ENCODE measurements around the gene SMTNL2. TPM values are rescaled to one million over a fixed set of nuclear protein-coding genes. Genes with fewer than 3 reads are reported as not detected.

The SMTNL2 gene
- total RNA-seq: under 1 TPM; 0.51 to 0.79 TPM
- polyA plus RNA-seq (2013, experiment 1 of 2): 2.5 TPM
- 3.0 TPM for polyA plus RNA-seq (2013, experiment 2 of 2)
- long read RNA-seq, experiment 1: 0 reads
- long read RNA-seq, experiment 2, partial matches to known transcripts: 1 of 2 reads
- long read RNA-seq, experiment 2, other reads (novel, unspliced or antisense): 0 of 2 reads
- long read RNA-seq, experiment 3, partial matches to known transcripts: 1 of 1 reads
- long read RNA-seq, experiment 3, other reads (novel, unspliced or antisense): 0 of 1 reads
- long read RNA-seq, experiment 4, partial matches to known transcripts: 0 of 1 reads
- long read RNA-seq, experiment 4, other reads (novel, unspliced or antisense): 1 of 1 reads

DNA sequence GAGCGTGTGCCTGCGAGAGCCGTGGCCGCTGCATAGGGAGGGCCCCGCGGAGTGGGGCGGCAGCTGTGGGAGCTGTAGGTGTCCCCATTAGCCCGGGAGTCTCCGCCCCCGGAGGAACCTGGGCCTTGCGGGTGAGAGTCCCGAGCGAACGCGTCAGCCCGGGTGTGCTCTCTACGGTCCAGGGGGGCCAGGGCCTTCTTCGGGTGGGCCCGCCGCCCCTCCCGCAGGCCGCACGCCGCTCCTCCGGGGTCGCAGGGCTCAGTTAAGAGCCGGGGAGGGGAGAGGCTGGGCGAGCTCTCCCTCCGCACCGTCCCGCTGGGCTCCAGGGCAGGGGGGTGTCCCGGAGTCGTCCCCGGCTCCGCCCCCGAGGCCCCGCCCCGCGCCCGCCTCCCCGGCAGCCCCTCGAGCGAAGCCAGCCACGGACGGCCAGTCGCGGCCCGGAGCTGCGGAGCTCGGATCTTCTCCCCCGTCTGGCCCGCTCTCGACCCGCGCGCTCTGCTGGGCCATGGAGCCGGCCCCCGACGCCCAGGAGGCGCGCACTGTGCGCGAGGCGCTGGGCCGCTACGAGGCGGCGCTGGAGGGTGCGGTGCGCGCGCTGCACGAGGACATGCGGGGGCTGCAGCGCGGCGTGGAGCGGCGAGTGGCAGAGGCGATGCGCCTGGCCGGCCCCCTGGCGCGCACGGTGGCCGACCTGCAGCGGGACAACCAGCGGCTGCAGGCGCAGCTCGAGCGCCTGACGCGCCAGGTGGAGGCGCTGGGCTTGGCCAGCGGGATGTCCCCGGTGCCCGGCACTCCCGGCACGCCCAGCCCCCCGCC is at the start of gene SMTNL2:
Gene SMTNL2 (plus strand): TSS at position 429 of the 816 bp plus-strand sequence. CDS start 77 bp downstream, at position 506.
- TF ChIP-seq, protein P1, sequence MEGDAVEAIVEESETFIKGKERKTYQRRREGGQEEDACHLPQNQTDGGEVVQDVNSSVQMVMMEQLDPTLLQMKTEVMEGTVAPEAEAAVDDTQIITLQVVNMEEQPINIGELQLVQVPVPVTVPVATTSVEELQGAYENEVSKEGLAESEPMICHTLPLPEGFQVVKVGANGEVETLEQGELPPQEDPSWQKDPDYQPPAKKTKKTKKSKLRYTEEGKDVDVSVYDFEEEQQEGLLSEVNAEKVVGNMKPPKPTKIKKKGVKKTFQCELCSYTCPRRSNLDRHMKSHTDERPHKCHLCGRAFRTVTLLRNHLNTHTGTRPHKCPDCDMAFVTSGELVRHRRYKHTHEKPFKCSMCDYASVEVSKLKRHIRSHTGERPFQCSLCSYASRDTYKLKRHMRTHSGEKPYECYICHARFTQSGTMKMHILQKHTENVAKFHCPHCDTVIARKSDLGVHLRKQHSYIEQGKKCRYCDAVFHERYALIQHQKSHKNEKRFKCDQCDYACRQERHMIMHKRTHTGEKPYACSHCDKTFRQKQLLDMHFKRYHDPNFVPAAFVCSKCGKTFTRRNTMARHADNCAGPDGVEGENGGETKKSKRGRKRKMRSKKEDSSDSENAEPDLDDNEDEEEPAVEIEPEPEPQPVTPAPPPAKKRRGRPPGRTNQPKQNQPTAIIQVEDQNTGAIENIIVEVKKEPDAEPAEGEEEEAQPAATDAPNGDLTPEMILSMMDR (conservative IDR thresholded peaks at IDR 0.05): no peak
- Histone ChIP-seq H3K4me1 (ENCODE audit: control insufficient read depth, insufficient read depth, low read length) (no peaks in the 10 kb centered on the region), H3K36me3 (ENCODE audit: control insufficient read depth, insufficient read depth, low read length) (no peaks in the 10 kb centered on the region), H3K27me3 (ENCODE audit: control insufficient read depth, insufficient read depth, low read length, poor library complexity, severe bottlenecking) (peaks cover 50% of the 10 kb centered on the region), H3K9ac (ENCODE audit: extremely low read depth, low read length, poor library complexity, severe bottlenecking) (no peak within 1 kb of the TSS), H3K9me3 (ENCODE audit: control insufficient read depth, low read length) (no peaks in the 10 kb centered on the region), H3K4me3 (ENCODE audit: low read length) (peak within 1 kb of the TSS; percentile 71), H3K27ac (ENCODE audit: low read depth, low read length) (no peak within 1 kb of the TSS)
- DNase-seq: peak; percentile 87
- H3K4me3 Mint-ChIP-seq: peak within 1 kb of the TSS; percentile 56
- H3K9me3 Mint-ChIP-seq: no peaks in the 10 kb centered on the region
- H3K36me3 Mint-ChIP-seq (ENCODE audit: low read depth): no peaks in the 10 kb centered on the region
- 0 to 1% methylated on average over 33 to 100 of the region's 100 CpGs for WGBS, 2 experiments (ENCODE audit: insufficient coverage in 1 of 2, insufficient read length in 1 of 2)
- H3K4me1 Mint-ChIP-seq: peaks cover 5% of the 10 kb centered on the region
- peaks cover 60% of the 10 kb centered on the region for H3K27me3 Mint-ChIP-seq (ENCODE audit: insufficient read depth)
- H3K27ac Mint-ChIP-seq: no peak within 1 kb of the TSS

DNA sequence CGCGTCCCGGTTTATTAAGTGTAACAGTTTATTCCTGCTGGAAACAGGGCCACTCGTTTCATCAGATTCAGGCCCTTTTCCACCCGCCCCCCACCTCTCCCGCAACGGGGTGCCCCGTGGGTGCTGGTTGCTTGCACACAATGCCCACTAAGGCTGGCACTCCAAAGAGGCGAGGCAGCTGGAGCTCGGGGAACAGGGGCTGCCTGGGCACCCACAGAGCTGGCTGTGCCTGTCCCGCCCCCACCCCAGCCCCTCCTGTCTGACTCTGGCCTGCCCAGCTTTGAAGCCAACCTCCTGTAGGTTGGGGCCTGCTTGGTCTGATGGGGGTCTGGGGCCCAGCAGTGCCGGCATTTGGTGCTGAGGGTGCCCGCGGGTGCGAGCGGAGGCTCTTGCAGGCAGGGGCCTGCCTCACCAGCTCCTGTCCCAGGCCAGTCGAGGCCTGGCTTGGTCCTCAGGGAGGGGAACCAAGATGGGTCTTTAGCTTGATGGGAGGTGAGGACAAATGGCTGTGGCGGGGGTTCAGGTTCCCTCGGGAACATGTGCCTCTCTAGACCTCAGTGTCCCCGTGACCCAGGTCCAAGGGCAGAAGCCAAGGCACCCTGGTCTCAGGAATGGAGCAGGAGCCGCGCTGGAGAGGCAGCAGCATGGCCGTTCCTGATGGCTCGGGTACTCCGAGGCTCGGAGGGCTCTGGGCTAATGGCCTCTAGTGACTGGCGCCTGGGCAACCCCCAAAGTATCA is 49.2 kb upstream of the SMTNL2 start:
- Histone ChIP-seq H3K9ac (ENCODE audit: extremely low read depth, low read length, poor library complexity, severe bottlenecking) (no peak overlapping the region), H3K4me1 (ENCODE audit: control insufficient read depth, insufficient read depth, low read length) (no peaks in the 10 kb centered on the region), H3K27me3 (ENCODE audit: control insufficient read depth, insufficient read depth, low read length, poor library complexity, severe bottlenecking) (no peaks in the 10 kb centered on the region), H3K36me3 (ENCODE audit: control insufficient read depth, insufficient read depth, low read length) (peaks cover 10% of the 10 kb centered on the region), H3K4me3 (ENCODE audit: low read length) (no peak overlapping the region), H3K9me3 (ENCODE audit: control insufficient read depth, low read length) (no peaks in the 10 kb centered on the region), H3K27ac (ENCODE audit: low read depth, low read length) (no peak overlapping the region)
- Mint-ChIP-seq H3K4me3 (no peak overlapping the region), H3K4me1 (peaks cover 5% of the 10 kb centered on the region), H3K27ac (no peak overlapping the region), H3K36me3 (ENCODE audit: low read depth) (peaks cover 7% of the 10 kb centered on the region), H3K9me3 (no peaks in the 10 kb centered on the region), H3K27me3 (ENCODE audit: insufficient read depth) (peaks cover 39% of the 10 kb centered on the region)
- DNase-seq: peak; percentile 75
- WGBS, 2 experiments (ENCODE audit: insufficient coverage in 1 of 2, insufficient read length in 1 of 2): 85 to 89% methylated on average over 13 to 27 of the region's 27 CpGs
- TF ChIP-seq, protein P1 (conservative IDR thresholded peaks at IDR 0.05): no peak

- no peak overlapping the region for H3K27ac ChIP-seq (ENCODE audit: low read depth, low read length)
- Mint-ChIP-seq H3K36me3 (ENCODE audit: low read depth) (peaks cover 7% of the 10 kb centered on the region), H3K4me1 (peaks cover 5% of the 10 kb centered on the region), H3K9me3 (no peaks in the 10 kb centered on the region), H3K4me3 (peak overlapping the region; percentile 9), H3K27me3 (ENCODE audit: insufficient read depth) (peaks cover 33% of the 10 kb centered on the region), H3K27ac (no peak overlapping the region)
- H3K4me3 ChIP-seq (ENCODE audit: low read length): no peak overlapping the region
- peak; percentile 83 for DNase-seq
- peaks cover 10% of the 10 kb centered on the region for H3K36me3 ChIP-seq (ENCODE audit: control insufficient read depth, insufficient read depth, low read length)
- H3K9me3 ChIP-seq (ENCODE audit: control insufficient read depth, low read length): no peaks in the 10 kb centered on the region
- TF ChIP-seq, protein P1 (conservative IDR thresholded peaks at IDR 0.05): no peak
- 74 to 81% methylated on average over 6 to 19 of the region's 19 CpGs for WGBS, 2 experiments (ENCODE audit: insufficient coverage in 1 of 2, insufficient read length in 1 of 2)
- no peak overlapping the region for H3K9ac ChIP-seq (ENCODE audit: extremely low read depth, low read length, poor library complexity, severe bottlenecking)
- H3K4me1 ChIP-seq (ENCODE audit: control insufficient read depth, insufficient read depth, low read length): no peaks in the 10 kb centered on the region
- H3K27me3 ChIP-seq (ENCODE audit: control insufficient read depth, insufficient read depth, low read length, poor library complexity, severe bottlenecking): no peaks in the 10 kb centered on the region
Measured at GRCh38 chr17:4535667-4536258, 48.6 kb upstream of the SMTNL2 start.
